ENCODE results near the gene ACAN. TPM values are rescaled to one million over a fixed set of nuclear protein-coding genes. Genes with fewer than 3 reads are reported as not detected.

The ACAN gene
- total and polyA plus RNA-seq, 9 of the 15 experiments (the other 6 are each of a cell fraction or from before 2014, with no cell fraction given): not detected

DNA sequence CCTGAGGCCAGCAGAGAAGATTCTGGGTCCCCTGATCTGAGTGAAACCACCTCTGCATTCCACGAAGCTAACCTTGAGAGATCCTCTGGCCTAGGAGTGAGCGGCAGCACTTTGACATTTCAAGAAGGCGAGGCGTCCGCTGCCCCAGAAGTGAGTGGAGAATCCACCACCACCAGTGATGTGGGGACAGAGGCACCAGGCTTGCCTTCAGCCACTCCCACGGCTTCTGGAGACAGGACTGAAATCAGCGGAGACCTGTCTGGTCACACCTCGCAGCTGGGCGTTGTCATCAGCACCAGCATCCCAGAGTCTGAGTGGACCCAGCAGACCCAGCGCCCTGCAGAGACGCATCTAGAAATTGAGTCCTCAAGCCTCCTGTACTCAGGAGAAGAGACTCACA is 55.7 kb downstream of the ACAN start:
- Histone ChIP-seq H3K4me2 (ENCODE audit: insufficient read depth, low read length) (peak overlapping the region; percentile 10; the same call in 1 of the 2 replicates), H3K9me3 (replicated peaks; ENCODE audit: control insufficient read depth, insufficient read depth, low read depth, low read length) (no peaks in the 10 kb centered on the region), H3K27me3 (ENCODE audit: control insufficient read depth in 2 of 2, insufficient read depth in 2 of 2, low read length in 2 of 2) (peaks cover 13 to 24% of the 10 kb centered on the region in 2 experiments), H3K36me3 (ENCODE audit: control insufficient read depth, insufficient read depth, low read length) (no peaks in the 10 kb centered on the region), H3K4me3 (no peak overlapping the region), H3K9ac (ENCODE audit: insufficient read depth in 1 of 2, low read depth in 2 of 2, low read length in 2 of 2) (no peak overlapping the region; a peak in 1 of 4 replicates), H3K4me1 (replicated peaks in 1 of 2; ENCODE audit: control insufficient read depth in 2 of 2, insufficient read depth in 2 of 2, low read length in 2 of 2) (peaks cover 3 to 8% of the 10 kb centered on the region in 2 experiments; a peak in 3 of 5 replicates), H3K27ac (ENCODE audit: extremely low read depth, low read depth, low read length) (no peak overlapping the region), H2AFZ (ENCODE audit: low read depth, low read length) (no peak overlapping the region), H3K79me2 (ENCODE audit: control insufficient read depth, insufficient read depth, low read length) (no peaks in the 10 kb centered on the region), H3K9me1 (ENCODE audit: control insufficient read depth, insufficient read depth, low read length) (no peaks in the 10 kb centered on the region), H4K20me1 (replicated peaks; ENCODE audit: control insufficient read depth, insufficient read depth, low read length) (no peaks in the 10 kb centered on the region; the same call in 1 of the 2 replicates)
- FAIRE-seq: no peak
- ChIA-PET CTCF (ENCODE audit: low intra/inter-chr PET ratio) (no interaction called here), POLR2A (interaction anchor here (0.8 kb wide), 2 partner anchors 9 to 149 kb away, joined by 3 to 4 read pairs; no protein-coding TSS in a partner anchor)
- intact Hi-C loops (cut with micrococcal nuclease): no loop called here
- no peak for DNase-seq (ENCODE audit: extremely low read depth in 1 of 4, low spot score in 3 of 4)
- 14% methylated on average over 11 of the region's 11 CpGs for WGBS (ENCODE audit: insufficient coverage, low coverage, missing lambda C conversion rate)
- ATAC-seq: no peak
- no peak for TF ChIP-seq RHOXF2B (CRISPR knock-in tag; conservative IDR thresholded peaks at IDR 0.05)
- no peak for TF ChIP-seq JUN (IDR thresholded peaks at IDR 0.05; ENCODE audit: borderline replicate concordance, low read depth, low read length)
- no peak for TF ChIP-seq JUN (CRISPR knock-in tag; IDR thresholded peaks at IDR 0.05; ENCODE audit: borderline replicate concordance)
- TF ChIP-seq ILF3 (IDR thresholded peaks at IDR 0.05; ENCODE audit: borderline replicate concordance): no peak
- no peak for TF ChIP-seq NEUROD1 (IDR thresholded peaks at IDR 0.05; ENCODE audit: borderline replicate concordance, low read depth, low read length, partially characterized antibody)
- TF ChIP-seq ZNF436 (CRISPR knock-in tag; IDR thresholded peaks at IDR 0.05): no peak
- TF ChIP-seq, protein P1, sequence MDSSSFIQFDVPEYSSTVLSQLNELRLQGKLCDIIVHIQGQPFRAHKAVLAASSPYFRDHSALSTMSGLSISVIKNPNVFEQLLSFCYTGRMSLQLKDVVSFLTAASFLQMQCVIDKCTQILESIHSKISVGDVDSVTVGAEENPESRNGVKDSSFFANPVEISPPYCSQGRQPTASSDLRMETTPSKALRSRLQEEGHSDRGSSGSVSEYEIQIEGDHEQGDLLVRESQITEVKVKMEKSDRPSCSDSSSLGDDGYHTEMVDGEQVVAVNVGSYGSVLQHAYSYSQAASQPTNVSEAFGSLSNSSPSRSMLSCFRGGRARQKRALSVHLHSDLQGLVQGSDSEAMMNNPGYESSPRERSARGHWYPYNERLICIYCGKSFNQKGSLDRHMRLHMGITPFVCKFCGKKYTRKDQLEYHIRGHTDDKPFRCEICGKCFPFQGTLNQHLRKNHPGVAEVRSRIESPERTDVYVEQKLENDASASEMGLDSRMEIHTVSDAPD (CRISPR knock-in tag; IDR thresholded peaks at IDR 0.05): no peak
- TF ChIP-seq NCOA2 (IDR thresholded peaks at IDR 0.05; ENCODE audit: partially characterized antibody in 2 of 2): no peak
- TF ChIP-seq MYC (IDR thresholded peaks at IDR 0.05; ENCODE audit: low read depth, low read length): no peak
- no peak for TF ChIP-seq MYC (CRISPR knock-in tag; IDR thresholded peaks at IDR 0.05; ENCODE audit: borderline replicate concordance, low read depth)
- in situ Hi-C loops (cut with MboI): no loop called here
- no TSS peak for BruUV-seq (replicated peaks)

All from K562 (cell line).